Neural cell (in vitro differentiated cells): Measurements from ENCODE around the gene RNF213. TPM values are rescaled to one million over a fixed set of nuclear protein-coding genes. Genes with fewer than 3 reads are reported as not detected.
"Not testable (repeated sequence)": the region's sequence is repeated elsewhere in the genome, so short reads cannot be mapped to it uniquely, and the experiment has no call there.

Source experiments
- H2AFZ ChIP-seq: fragments of 200-600, 300-800 bp; sonication (generic), shearing (Covaris generic); 2 replicates; pipeline ENCODE4 v1.6.0; 2014; ENCODE audit warnings: low read depth, mild to moderate bottlenecking, antibody characterized with exemption, low read length, moderate library complexity
- H3F3A ChIP-seq: fragments of 200-600 bp; shearing (Covaris generic); 2 replicates; pipeline ENCODE4 v1.6.1; 2016; ENCODE audit warnings: mild to moderate bottlenecking, moderate library complexity, mixed read lengths, antibody characterized with exemption, low read length; ENCODE audit not compliant: insufficient read depth, poor library complexity, severe bottlenecking
- H3K27ac ChIP-seq: fragments of 200-600, 300-800 bp; sonication (generic), shearing (Covaris generic); 2 replicates; pipeline ENCODE4 v1.5.1; 2014; ENCODE audit warnings: mild to moderate bottlenecking, low read length, moderate library complexity
- H3K27me3 ChIP-seq: fragments of 300-800, 200-600 bp; sonication (generic), shearing (Covaris generic); 2 replicates; pipeline ENCODE4 v1.6.0; 2014; ENCODE audit warnings: mild to moderate bottlenecking, low read depth, low read length, moderate library complexity; ENCODE audit not compliant: insufficient read depth
- H3K36me3 ChIP-seq: fragments of 300-800, 200-600 bp; sonication (generic), shearing (Covaris generic); 2 replicates; pipeline ENCODE4 v1.5.1; 2014; ENCODE audit warnings: mild to moderate bottlenecking, antibody characterized with exemption, low read length, moderate library complexity; ENCODE audit not compliant: insufficient read depth
- H3K4me2 ChIP-seq: fragments of 300-800, 200-600 bp; sonication (generic), shearing (Covaris generic); 2 replicates; pipeline ENCODE4 v1.6.0; 2014; ENCODE audit warnings: mild to moderate bottlenecking, low read length
- H3K4me3 ChIP-seq: fragments of 300-800, 200-600 bp; sonication (generic), shearing (Covaris generic); 2 replicates; pipeline ENCODE4 v1.5.1; 2014; ENCODE audit warnings: mild to moderate bottlenecking, low read length, moderate library complexity
- H3K79me2 ChIP-seq: fragments of 200-600 bp; shearing (Covaris generic); replicated peaks from 2 replicates; pipeline ENCODE4 v1.6.0; 2014; ENCODE audit warnings: mild to moderate bottlenecking, low read length, moderate library complexity; ENCODE audit not compliant: insufficient read depth
- H3K9ac ChIP-seq: fragments of 300-800, 200-600 bp; sonication (generic), shearing (Covaris generic); 2 replicates; pipeline ENCODE4 v1.6.1; 2016; ENCODE audit warnings: mild to moderate bottlenecking, low read length, mixed read lengths
- H3K9me2 ChIP-seq: fragments of 200-600 bp; shearing (Covaris generic); 2 replicates; pipeline ENCODE4 v1.6.1; 2016; ENCODE audit warnings: mild to moderate bottlenecking, low read length, mixed read lengths; ENCODE audit not compliant: insufficient read depth
- H3K9me3 ChIP-seq: fragments of 200-600, 300-800 bp; sonication (generic), shearing (Covaris generic); 2 replicates; pipeline ENCODE4 v1.6.1; 2016; ENCODE audit warnings: mild to moderate bottlenecking, mixed run types, low read length, moderate library complexity, mixed read lengths
- H4K20me1 ChIP-seq: fragments of 200-600 bp; shearing (Covaris generic); 2 replicates; pipeline ENCODE4 v1.6.1; 2016; ENCODE audit warnings: mild to moderate bottlenecking, mixed run types; ENCODE audit not compliant: insufficient read depth
- CTCF ChIP-seq: fragments of 450-650 bp; IDR thresholded peaks from 2 replicates; pipeline ENCODE4 v1.5.1; 2014; ENCODE audit warnings: antibody characterized with exemption, mild to moderate bottlenecking, moderate library complexity; ENCODE audit not compliant: poor library complexity, severe bottlenecking
- EP300 ChIP-seq: fragments of 450-650 bp; conservative IDR thresholded peaks from 2 replicates; pipeline ENCODE4 v1.6.1; 2014; ENCODE audit warnings: antibody characterized with exemption, mild to moderate bottlenecking, moderate library complexity; ENCODE audit not compliant: poor library complexity, severe bottlenecking
- EZH2 ChIP-seq: fragments of 200-600, 300-800 bp; shearing (Covaris generic), sonication (generic); IDR thresholded peaks from 2 replicates; pipeline ENCODE4 v1.6.1; 2014; ENCODE audit warnings: antibody characterized with exemption, low read length, borderline replicate concordance, mild to moderate bottlenecking; ENCODE audit not compliant: insufficient read depth, poor library complexity, severe bottlenecking
- MXI1 ChIP-seq: fragments of 450-650 bp; conservative IDR thresholded peaks from 2 replicates; pipeline ENCODE4 v1.6.1; 2014; ENCODE audit warnings: antibody characterized with exemption, mild to moderate bottlenecking; ENCODE audit not compliant: poor library complexity, severe bottlenecking
- POLR2AphosphoS5 ChIP-seq: IDR thresholded peaks from 2 replicates; pipeline ENCODE4 v1.6.1; 2012
- RAD21 ChIP-seq: fragments of 450-650 bp; conservative IDR thresholded peaks from 2 replicates; pipeline ENCODE4 v1.6.1; 2014; ENCODE audit warnings: antibody characterized with exemption, mild to moderate bottlenecking, moderate library complexity
- REST ChIP-seq: IDR thresholded peaks from 2 replicates; pipeline ENCODE4 v1.6.1; 2012; ENCODE audit warnings: borderline replicate concordance
- SMC3 ChIP-seq: fragments of 450-650 bp; conservative IDR thresholded peaks from 2 replicates; pipeline ENCODE4 v1.6.1; 2014; ENCODE audit warnings: antibody characterized with exemption, mild to moderate bottlenecking, moderate library complexity; ENCODE audit not compliant: poor library complexity
- TAF1 ChIP-seq: IDR thresholded peaks from 2 replicates; pipeline ENCODE4 v1.6.1; 2012; ENCODE audit warnings: low read depth
- polyA plus RNA-seq: library from polyadenylated mRNA; depleted of rRNA; stranded (reverse); fragments of >200 nt; gene quantifications from 2 replicates; pipeline ENCODE4 v1.2.3, GENCODE V29; 2014

The RNF213 gene
- polyA plus RNA-seq, 1 donor from 2014 or later: 1.5 TPM

- Histone ChIP-seq H3K27ac (no peak overlapping the region), H3K9me2 (no peaks in the 10 kb centered on the region), H3K79me2 (no peaks in the 10 kb centered on the region), H3K9ac (no peak overlapping the region), H3K4me3 (no peak overlapping the region), H3K36me3 (no peaks in the 10 kb centered on the region), H3K27me3 (no peaks in the 10 kb centered on the region), H3F3A (no peaks in the 10 kb centered on the region), H3K9me3 (no peaks in the 10 kb centered on the region), H4K20me1 (no peaks in the 10 kb centered on the region), H2AFZ (no peak overlapping the region), H3K4me2 (no peak overlapping the region)
- TF ChIP-seq MXI1: no peak
- TF ChIP-seq POLR2AphosphoS5: no peak
- no peak for TF ChIP-seq EZH2
- no peak for TF ChIP-seq CTCF
- no peak for TF ChIP-seq TAF1
- no peak for TF ChIP-seq REST
- no peak for TF ChIP-seq SMC3
- no peak for TF ChIP-seq RAD21
- TF ChIP-seq EP300: no peak
Measured at GRCh38 chr17:80397686-80398085, 137.0 kb downstream of the RNF213 start.

GRCh38 chr17:80401086-80401485 lies 140.4 kb downstream of the RNF213 start:
- not testable (repeated sequence) for H3K27me3 ChIP-seq, H3K79me2 ChIP-seq

GRCh38 chr17:80402102-80402501 lies 141.4 kb downstream of the RNF213 start:
- not testable (repeated sequence) for H3K4me2 ChIP-seq, H3K27me3 ChIP-seq, H3K4me3 ChIP-seq, H3F3A ChIP-seq, H4K20me1 ChIP-seq, H2AFZ ChIP-seq, H3K9me3 ChIP-seq, H3K27ac ChIP-seq, H3K36me3 ChIP-seq, H3K79me2 ChIP-seq, H3K9me2 ChIP-seq, H3K9ac ChIP-seq

More at GRCh38 chr17:80401086-80401485, 140.4 kb downstream of the RNF213 start:
- H3K4me3 ChIP-seq, H2AFZ ChIP-seq, H3K9me3 ChIP-seq, H3K9ac ChIP-seq, H3K36me3 ChIP-seq, H3K27ac ChIP-seq, H3K4me2 ChIP-seq, H3F3A ChIP-seq, H3K9me2 ChIP-seq, H4K20me1 ChIP-seq: not testable (repeated sequence)
